DOHH2 (cell line): Measurements from ENCODE around the gene RABGAP1L.

ENCODE experiments used
- CTCF ChIP-seq: fragments of 200-600 bp; sonication (generic); IDR thresholded peaks from one replicate; pipeline ENCODE4 v1.5.1; 2014; ENCODE audit warnings: antibody characterized with exemption, mild to moderate bottlenecking, low read depth, low read length; ENCODE audit not compliant: poor library complexity, severe bottlenecking
- EZH2phosphoT487 ChIP-seq: fragments of 200-600 bp; sonication (generic); IDR thresholded peaks from 2 replicates; pipeline ENCODE4 v1.6.1; 2017; ENCODE audit warnings: borderline replicate concordance, mild to moderate bottlenecking, antibody characterized with exemption, low read length, moderate library complexity, mixed read lengths

GRCh38 chr1:174428033-174428432 is 268.7 kb downstream of the RABGAP1L start:
- no peak for TF ChIP-seq CTCF
- TF ChIP-seq EZH2phosphoT487 = no peak
